Measurements from ENCODE around the gene KCNE3. TPM values are rescaled to one million over a fixed set of nuclear protein-coding genes. Genes with fewer than 3 reads are reported as not detected.
A peak's percentile ranks its signal among the peaks of the same experiment; 100 is the strongest.
"Not testable (repeated sequence)": the region's sequence is repeated elsewhere in the genome, so short reads cannot be mapped to it uniquely, and the experiment has no call there.

The KCNE3 gene
- total RNA-seq, 1 experiment from 2014 or later: not detected

DNA sequence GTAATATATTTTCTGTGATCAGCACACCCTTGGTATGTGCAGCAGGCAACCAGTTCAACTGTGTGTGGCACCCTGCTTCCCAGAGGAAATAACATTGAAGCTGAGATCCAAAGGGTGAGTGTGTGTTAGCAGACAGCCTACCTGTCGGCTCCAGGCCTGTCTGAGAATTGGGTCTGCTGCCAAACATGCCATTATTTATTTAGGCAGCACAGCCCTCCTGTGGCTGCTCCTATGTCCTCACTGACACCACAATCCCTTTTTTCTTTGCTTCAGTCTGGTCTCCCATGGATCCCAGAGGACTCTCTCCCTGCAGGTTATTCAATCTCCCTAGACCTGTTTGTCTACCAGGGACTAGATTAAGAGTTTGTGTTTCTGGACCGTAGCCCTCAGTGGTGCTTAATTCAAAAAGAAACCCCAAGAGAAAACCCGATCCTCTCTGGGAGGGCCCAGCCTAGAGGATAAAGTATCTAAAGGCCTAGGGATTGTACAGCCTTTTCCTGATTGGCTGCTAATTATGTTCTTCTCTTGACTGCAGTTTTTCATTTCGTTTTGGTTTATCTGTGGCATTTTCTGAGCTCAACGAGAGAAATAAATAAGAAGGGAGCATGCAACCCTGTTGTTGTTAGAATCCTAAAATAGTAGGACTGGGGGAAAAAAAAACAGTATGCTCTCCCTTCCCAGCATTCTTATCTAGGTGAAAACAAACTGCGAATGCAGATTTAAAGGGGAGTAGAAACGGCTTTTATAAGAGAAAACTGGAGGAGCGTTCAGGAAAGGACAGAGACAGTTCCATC lies 24.1 kb downstream of the KCNE3 start:
- peak; percentile 50 for DNase-seq (ENCODE audit: low read depth)

DNA sequence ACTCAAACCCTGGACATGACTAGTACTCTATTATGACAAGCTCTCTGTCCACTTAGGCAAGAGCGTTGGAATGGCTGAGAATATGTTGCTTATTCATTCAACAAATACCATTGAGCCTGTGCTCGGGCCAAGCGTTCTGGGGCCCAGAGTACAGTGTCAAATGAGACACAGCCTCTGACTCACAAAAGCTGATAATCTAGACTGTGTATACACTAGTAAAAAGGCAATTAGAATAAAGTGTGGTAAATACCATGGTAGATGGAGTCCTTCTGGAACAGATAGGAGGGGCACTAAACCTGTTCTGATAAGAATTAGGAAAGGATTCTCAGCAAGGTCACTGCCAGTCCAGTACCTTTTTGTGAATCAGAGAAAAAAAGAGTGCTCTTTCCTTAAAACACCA lies 24.7 kb downstream of the KCNE3 start:
- no peak for DNase-seq (ENCODE audit: low read depth)

DNA sequence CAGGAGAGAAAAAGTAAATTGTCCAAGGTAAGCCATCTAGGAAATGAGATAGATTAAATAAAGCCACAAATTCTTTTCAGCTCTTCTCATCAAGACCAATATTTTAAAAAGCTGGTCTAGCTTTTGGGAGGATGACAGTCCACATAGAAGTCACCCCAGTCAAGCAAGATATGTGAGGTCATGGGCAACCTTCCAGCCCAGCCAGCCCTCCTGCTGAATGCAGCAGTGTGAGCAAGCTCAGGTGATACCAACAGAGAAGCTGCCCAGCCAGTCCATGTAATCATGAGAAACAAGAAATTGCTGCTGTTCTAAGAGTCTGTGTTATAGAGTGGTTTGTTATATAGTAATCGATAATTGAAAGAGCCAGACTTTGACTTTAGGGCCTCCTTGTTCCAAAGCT lies 28.7 kb downstream of the KCNE3 start:
- DNase-seq (ENCODE audit: low read depth): no peak

DNA sequence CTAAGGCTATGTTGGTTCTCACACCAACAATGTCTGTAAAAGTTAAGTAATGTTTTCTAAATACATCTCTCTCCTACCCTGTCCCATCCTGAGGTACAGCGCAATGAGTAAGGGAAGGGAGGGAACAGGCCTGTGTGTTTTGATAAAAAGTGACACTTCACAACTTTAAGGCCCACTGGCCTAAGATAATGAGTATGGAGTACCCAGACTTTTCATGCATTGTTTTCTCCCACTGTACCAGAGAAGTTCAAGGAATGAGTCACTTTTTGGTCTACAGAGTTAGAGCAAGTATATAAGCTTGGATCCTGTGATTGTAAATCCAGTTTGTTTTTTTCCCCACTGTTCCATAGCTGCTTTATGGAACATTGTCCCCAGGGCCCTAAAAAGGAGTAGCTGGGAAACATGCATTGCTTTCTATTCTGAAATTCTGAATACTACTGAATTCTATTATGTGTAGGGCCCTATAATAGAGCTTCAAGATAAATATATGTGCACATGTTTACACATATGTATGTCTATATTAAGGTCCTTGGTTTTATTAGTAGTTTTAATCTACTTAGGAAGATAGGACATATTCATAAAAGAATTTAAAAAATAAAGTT lies 29.8 kb downstream of the KCNE3 start:
- DNase-seq (ENCODE audit: low read depth): no peak

DNA sequence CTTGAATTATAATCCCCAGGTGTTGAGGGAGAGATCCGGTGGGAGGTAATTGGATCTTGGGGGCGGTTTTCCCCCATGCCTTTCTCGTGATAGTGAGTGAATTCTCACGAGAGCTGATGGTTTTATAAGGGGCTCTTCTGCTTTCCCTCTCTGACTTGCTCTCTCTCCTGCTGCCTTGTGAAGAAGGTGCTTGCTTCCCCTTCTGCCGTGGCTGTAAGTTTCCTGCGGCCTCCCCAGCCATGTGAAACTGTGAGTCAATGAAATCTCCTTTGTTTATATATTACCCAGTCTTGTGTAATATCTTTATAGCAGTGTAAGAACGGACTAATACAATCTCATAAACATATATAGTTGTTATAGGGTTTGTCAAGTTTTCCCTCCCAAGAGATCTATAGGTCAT lies 32.8 kb downstream of the KCNE3 start:
- no peak for DNase-seq (ENCODE audit: low read depth)

DNA sequence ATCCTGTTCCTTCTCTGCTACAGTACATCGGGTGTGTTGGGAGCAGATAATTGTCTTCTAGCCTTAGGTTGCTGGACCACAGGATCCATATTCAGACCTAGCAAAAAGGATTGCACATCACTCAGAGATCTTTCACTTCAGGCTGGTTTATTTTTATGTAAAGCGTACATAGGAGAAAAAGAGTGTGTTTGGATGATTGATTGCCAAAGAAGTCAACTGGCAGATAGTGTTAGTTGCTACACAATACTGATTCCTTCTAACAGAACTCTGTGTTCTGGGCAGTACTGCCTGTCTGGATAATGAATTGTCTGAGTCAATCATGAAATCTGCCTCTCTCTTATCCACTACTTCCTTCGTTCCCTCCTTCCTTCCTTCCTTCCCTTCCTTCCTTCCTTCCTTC lies 38.1 kb downstream of the KCNE3 start:
- DNase-seq (ENCODE audit: low read depth): no peak

DNA sequence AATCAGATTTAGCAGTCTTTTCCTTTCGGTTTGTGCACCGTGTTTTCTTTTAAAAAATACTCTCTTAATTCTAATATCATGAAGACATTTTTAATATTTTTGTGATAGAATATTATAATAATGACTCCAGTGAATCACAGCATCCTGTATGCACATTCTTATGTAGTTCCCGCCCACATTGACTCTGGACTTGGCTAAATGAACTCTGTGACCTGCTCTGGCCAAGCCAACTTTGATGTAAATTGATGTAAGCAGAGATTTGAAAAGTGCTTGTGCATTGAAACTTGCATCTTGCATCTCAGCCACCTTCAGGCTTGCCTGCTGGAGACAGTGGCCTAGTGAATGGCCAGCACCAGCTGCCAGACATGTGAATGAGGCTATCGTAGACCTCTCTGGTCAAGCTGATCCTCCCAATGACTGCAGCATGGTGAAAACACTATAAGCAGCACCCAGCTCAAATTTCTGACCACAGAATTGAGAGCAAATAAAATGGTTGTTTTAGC lies 39.9 kb downstream of the KCNE3 start:
- no peak for DNase-seq (ENCODE audit: low read depth)

DNA sequence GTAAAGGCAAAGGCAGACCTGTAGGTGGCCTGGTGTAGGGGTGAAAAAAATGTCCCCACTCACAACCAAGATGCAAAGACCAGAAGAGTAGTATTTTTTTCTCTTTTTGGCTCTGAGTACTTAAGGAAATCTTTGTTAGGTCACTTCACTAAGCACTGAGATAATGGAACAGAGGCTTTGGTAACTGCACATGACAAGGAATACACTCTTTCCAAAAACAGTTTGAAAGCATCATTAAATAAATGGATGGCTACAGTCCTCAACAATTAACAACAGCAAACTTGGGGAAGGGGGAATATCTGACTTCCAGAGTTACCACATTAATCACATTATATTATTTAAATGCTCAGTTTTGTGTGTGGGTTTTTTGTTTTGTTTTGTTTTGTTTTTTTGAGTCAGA lies 42.2 kb downstream of the KCNE3 start:
- no peak for DNase-seq (ENCODE audit: low read depth)

DNA sequence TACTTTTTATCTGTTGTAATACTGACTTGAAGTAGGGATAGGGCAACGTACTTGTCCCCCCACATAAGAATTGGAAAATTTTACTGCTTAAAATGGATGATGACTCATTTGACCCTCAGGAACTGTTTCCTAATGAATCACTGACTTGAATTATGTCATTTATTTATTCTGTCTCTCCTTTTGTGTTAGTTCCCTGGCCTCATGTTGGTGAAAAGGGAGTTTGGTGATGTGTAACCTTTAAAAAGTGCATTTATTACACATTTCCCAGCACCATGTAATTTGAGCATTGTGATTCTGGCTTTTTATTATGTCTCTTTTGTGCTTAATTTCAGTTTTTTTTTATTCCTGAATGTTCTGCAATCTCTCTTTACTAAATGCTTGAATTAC lies 48.8 kb downstream of the KCNE3 start:
- peak; percentile 86 for DNase-seq (ENCODE audit: low read depth)

DNA sequence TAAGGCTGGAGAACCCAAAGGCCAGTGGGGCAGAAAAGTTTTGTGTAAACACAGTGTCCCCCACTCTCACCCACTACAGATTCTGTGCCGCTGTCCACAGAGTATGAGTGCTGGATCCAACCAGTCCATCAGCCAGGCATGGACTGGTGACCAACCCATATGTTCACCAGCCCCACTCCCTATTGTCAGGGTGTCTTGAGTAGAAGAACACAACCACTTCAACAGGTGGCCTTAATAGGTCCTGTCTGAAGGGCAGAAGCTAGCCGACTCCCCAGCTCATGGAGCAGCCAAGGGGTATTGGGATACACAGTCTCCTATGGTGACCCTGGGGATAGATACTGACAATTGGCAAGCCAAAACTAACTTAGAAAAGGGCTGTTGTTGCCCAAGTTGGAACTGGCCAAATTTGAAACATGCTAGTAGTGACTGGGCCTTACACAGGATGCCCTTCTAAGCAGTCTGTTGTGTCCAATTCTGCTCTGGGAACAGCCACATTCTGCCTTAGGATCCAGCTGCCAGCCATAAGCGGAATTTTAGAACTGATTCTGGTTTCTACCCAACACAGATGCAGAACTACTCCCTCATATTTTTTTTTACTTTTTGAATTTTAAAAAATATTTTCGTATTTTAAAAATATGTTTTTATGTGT lies 49.4 kb downstream of the KCNE3 start:
- DNase-seq (ENCODE audit: low read depth): no peak

DNA sequence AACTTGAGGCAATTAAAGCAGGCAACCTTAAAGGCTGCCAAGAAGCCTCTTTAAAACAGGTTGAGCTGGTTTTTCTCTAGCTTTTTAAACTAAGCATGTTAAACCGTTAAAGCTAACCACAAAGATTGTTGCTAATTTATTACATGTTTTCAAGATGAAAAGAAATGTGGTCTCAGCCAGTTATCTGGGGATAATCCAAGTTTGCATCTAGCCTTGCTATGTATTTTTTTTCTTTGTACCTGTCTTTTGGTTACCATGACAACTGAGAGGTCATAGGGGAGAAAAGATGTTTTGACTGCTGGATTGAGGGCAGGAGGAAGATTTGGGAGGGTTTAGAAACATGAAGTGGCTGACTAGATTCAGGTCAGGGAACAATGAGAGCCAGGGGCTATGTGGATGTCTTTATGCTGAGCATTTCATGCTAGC lies 50.0 kb downstream of the KCNE3 start:
- no peak for DNase-seq (ENCODE audit: low read depth)

DNA sequence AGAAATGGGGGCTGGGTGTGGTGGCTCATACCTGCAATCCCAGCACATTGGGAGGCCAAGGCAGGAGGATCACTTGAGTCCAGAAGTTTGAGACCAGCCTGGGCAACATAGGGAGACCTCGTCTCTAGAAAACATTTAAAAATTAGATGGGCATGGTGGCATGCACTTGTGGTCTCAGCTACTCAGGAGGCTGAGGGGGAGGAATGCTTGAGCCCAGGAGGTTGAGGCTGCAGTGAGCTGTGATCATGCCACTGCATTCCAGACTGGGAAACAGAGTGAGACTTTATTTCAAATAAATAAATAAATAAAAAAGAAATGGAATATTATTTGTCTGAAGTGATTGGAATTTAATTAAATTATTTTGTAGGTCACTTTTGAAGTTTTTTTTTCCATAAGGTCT lies 50.4 kb downstream of the KCNE3 start:
- not testable (repeated sequence) for DNase-seq (ENCODE audit: low read depth)

DNA sequence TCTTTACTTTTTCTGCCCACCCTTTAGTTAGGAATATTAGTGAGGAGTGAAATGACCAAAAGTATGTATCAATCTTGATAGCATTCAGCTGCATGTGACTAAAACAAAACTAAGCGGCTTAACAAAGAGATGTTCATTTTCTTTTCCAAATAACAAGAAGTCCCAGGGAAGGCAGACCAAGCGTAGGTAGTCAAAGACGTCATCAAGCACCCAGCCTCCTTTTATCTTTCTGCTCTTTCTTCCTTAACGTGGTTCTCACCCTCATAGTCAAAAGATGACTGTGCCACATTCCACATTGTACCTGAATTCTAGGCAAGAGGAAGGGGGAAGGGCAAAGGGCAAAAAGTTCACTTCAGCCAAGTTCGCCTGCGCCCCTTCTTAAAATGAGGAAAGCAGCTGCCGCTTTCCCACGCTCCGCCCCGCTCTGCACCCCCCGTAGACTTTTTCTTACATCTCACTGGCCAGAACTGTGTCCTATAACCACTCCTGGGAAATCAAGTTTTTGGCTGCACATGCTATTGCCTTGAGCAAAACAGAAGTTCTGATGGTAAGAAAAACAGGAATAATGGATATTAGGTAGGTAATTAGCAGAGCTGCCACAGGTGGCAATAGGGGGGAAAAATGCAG lies 54.5 kb downstream of the KCNE3 start:
- no peak for DNase-seq (ENCODE audit: low read depth)

DNA sequence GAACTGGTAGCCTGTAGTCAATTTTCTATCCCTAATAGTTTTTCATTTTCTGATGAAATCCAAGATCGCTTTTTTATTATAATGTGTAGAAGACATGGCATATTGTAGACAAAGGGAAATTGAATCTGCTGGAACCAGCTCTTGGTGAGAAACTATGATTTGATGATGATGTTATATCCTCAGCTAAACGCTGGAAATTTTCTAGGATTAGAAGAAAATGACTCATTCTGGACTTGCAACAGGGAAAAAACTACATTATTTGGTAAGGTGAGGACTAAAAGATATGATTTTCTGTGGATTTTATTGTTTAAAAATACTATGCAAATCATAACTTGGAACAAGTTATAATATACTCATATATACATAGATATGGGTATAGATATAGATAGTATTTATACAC lies 55.0 kb downstream of the KCNE3 start:
- DNase-seq (ENCODE audit: low read depth): peak; percentile 38

DNA sequence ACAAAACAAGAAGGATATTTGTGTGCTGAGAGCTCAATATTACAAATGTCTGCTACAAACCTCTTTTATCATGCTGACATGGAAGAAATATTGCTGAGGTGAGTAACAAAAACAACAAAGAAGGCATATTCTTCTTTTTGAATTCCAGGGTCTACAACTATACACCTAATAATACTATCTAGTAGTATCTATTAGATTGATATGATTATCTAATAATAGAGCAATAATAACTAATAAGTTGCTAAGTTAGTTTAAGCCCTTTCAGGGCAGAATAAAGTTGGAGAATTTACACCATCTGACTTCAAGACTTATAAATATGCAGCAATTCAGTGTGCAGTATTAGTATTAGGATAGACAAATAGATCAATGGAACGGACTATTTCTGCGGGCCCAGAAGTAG lies 57.7 kb downstream of the KCNE3 start:
- DNase-seq (ENCODE audit: low read depth): no peak

Small RNA genes lying within 50 kb of the gene (small RNA-seq; reads per million reads assigned to genes)
- not detected for gene CYCSP27

Other genes with a start within 250 kb of the KCNE3 start
- 0.74 and 1.1 TPM in 2 replicates for gene P4HA3, start 155.9 kb downstream of the KCNE3 start, total RNA-seq (2014; rRNA removed; shearing (Covaris generic))
- 3.0 and 3.7 TPM in 2 replicates for gene PGM2L1, start 69.1 kb downstream of the KCNE3 start, total RNA-seq (2014; rRNA removed; shearing (Covaris generic))
- 2.9 and 3.7 TPM in 2 replicates for gene LIPT2, start 26.2 kb upstream of the KCNE3 start, total RNA-seq (2014; rRNA removed; shearing (Covaris generic))
- gene POLD3, start 125.0 kb upstream of the KCNE3 start, total RNA-seq (2014; rRNA removed; shearing (Covaris generic)): 15.8 and 18.1 TPM in 2 replicates